DND-41 (cell line): Measurements from ENCODE around the gene KIF13A.

Source experiments
- CTCF ChIP-seq: IDR thresholded peaks from 2 replicates; pipeline ENCODE4 v1.5.1; 2012; ENCODE audit warnings: borderline replicate concordance, low read length, moderate library complexity, mild to moderate bottlenecking; ENCODE audit not compliant: poor library complexity, severe bottlenecking; ENCODE audit errors: extremely low read depth
- EZH2 ChIP-seq: IDR thresholded peaks from 3 replicates; pipeline ENCODE4 v1.6.1; 2012; ENCODE audit warnings: borderline replicate concordance, low read depth, mild to moderate bottlenecking, moderate library complexity, low read length, inconsistent platforms; ENCODE audit not compliant: severe bottlenecking

- no peak for TF ChIP-seq CTCF
- no peak for TF ChIP-seq EZH2
Measured at GRCh38 chr6:17923401-17923863, 64.0 kb downstream of the KIF13A start.
